Natural killer cell (primary cell): ENCODE results near the gene POLR2F. TPM values are rescaled to one million over a fixed set of nuclear protein-coding genes. Genes with fewer than 3 reads are reported as not detected.

Source experiments
- ATAC-seq, 3 donors: fragments of 150-1000 bp in 2 of 3; fragments of 200-7000 bp in 1 of 3; cut with Tn5 transposase; 1 replicate in 1 of 3; 2 replicates in 2 of 3; pipeline ENCODE4 v1.10.0; 2021; ENCODE audit warnings: mild to moderate bottlenecking in 2 of 3, moderate library complexity in 2 of 3
- DNase-seq, 2 donors: peaks; one replicate each; pipeline versions ENCODE4 v3.0.0 to v3.0.0-alpha.2; 2013 to 2021; ENCODE audit warnings: mixed read lengths in 1 of 2
- H3K27ac ChIP-seq: one replicate; pipeline ENCODE4 v1.5.1; 2013; ENCODE audit warnings: mild to moderate bottlenecking, low read length
- H3K27me3 ChIP-seq: one replicate; pipeline ENCODE4 v1.6.1; 2013; ENCODE audit warnings: low read length; ENCODE audit not compliant: control insufficient read depth, insufficient read depth
- H3K36me3 ChIP-seq: one replicate; pipeline ENCODE4 v1.6.1; 2013; ENCODE audit warnings: low read length; ENCODE audit not compliant: control insufficient read depth, insufficient read depth
- H3K4me1 ChIP-seq: one replicate; pipeline ENCODE4 v1.6.1; 2013; ENCODE audit warnings: low read length; ENCODE audit not compliant: control insufficient read depth, insufficient read depth
- H3K4me3 ChIP-seq: one replicate; pipeline ENCODE4 v1.5.1; 2013; ENCODE audit warnings: low read length
- H3K9me3 ChIP-seq: one replicate; pipeline ENCODE4 v1.6.1; 2013; ENCODE audit warnings: low read length; ENCODE audit not compliant: control insufficient read depth, insufficient read depth
- H3K27ac Mint-ChIP-seq, 2 donors: one replicate each; pipeline ENCODE4 v1.8.0; 2022; ENCODE audit warnings: mild to moderate bottlenecking in 2 of 2, mixed read lengths in 2 of 2, moderate library complexity in 1 of 2
- H3K27me3 Mint-ChIP-seq, 2 donors: one replicate each; pipeline ENCODE4 v1.8.0; 2022; ENCODE audit warnings: low read depth in 2 of 2, mixed read lengths in 2 of 2
- H3K36me3 Mint-ChIP-seq: one replicate; pipeline ENCODE4 v1.8.0; 2022; ENCODE audit warnings: mixed read lengths
- H3K4me1 Mint-ChIP-seq, 2 donors: one replicate each; pipeline ENCODE4 v1.8.0; 2022; ENCODE audit warnings: mixed read lengths in 2 of 2
- H3K4me3 Mint-ChIP-seq: one replicate; pipeline ENCODE4 v1.8.0; 2022; ENCODE audit warnings: mild to moderate bottlenecking, moderate library complexity, mixed read lengths
- H3K9me3 Mint-ChIP-seq, 2 donors: one replicate each; pipeline ENCODE4 v1.8.0; 2022; ENCODE audit warnings: mixed read lengths in 2 of 2
- CTCF ChIP-seq: fragments of 200-600 bp; IDR thresholded peaks from one replicate; pipeline ENCODE4 v1.8.0; 2022; ENCODE audit warnings: antibody characterized with exemption
- WGBS: methylation state at CpG from one replicate; pipeline ENCODE4 v1.1.7; 2013; ENCODE audit warnings: missing lambda C conversion rate; ENCODE audit not compliant: insufficient coverage; 5-methylcytosine and 5-hydroxymethylcytosine counted together
- intact Hi-C: fragments of 100-400 bp; cut with micrococcal nuclease; formaldehyde crosslinking; loops from one replicate; pipeline ENCODE4 v1.14.2; 2022
- total RNA-seq, 4 donors: library from RNA; stranded (reverse); fragments of 120-200 nt in 1 of 4; gene quantifications; one replicate each; pipeline versions ENCODE4 v1.2.3 to v1.2.4, GENCODE V29; 2013 to 2022

POLR2F gene
- total RNA-seq, 3 donors from 2014 or later (not counting 1 experiment from before 2014, with no cell fraction given) = 38.7 to 40.6 (median 38.8) TPM

- H3K27me3 Mint-ChIP-seq = no peaks in the 10 kb centered on the region
- no peak for TF ChIP-seq CTCF
- no peak overlapping the region for H3K27ac Mint-ChIP-seq
- intact Hi-C loops = no loop called here
- Histone ChIP-seq H3K27me3 (no peaks in the 10 kb centered on the region), H3K36me3 (peaks cover 47% of the 10 kb centered on the region), H3K4me3 (no peak overlapping the region), H3K4me1 (peaks cover 6% of the 10 kb centered on the region), H3K27ac (no peak overlapping the region), H3K9me3 (no peaks in the 10 kb centered on the region)
- ATAC-seq (no peak), DNase-seq (no peak)
- H3K9me3 Mint-ChIP-seq = no peaks in the 10 kb centered on the region
- WGBS = over 99% methylated on average over 18 of the region's 18 CpGs
- H3K4me3 Mint-ChIP-seq = no peak overlapping the region
- peaks cover 23% of the 10 kb centered on the region for H3K36me3 Mint-ChIP-seq
- peaks cover 23 to 28% of the 10 kb centered on the region in 2 donors for H3K4me1 Mint-ChIP-seq
Observed at GRCh38 chr22:37959231-37959825, 5.8 kb downstream of the POLR2F start.

GRCh38 chr22:37961062-37961461 is 7.6 kb downstream of the POLR2F start:
- Mint-ChIP-seq H3K36me3 (peaks cover 23% of the 10 kb centered on the region), H3K9me3 (no peaks in the 10 kb centered on the region), H3K4me1 (peaks cover 24 to 28% of the 10 kb centered on the region in 2 donors), H3K27me3 (no peaks in the 10 kb centered on the region), H3K4me3 (no peak overlapping the region), H3K27ac (no peak overlapping the region)
- Histone ChIP-seq H3K4me1 (peaks cover 4% of the 10 kb centered on the region), H3K9me3 (no peaks in the 10 kb centered on the region), H3K27ac (no peak overlapping the region), H3K36me3 (peaks cover 49% of the 10 kb centered on the region), H3K4me3 (no peak overlapping the region), H3K27me3 (no peaks in the 10 kb centered on the region)
- intact Hi-C loops = no loop called here
- no peak for ATAC-seq
- no peak for TF ChIP-seq CTCF
- no peak for DNase-seq
- WGBS = 100% methylated on average over 3 of the region's 4 CpGs

DNA sequence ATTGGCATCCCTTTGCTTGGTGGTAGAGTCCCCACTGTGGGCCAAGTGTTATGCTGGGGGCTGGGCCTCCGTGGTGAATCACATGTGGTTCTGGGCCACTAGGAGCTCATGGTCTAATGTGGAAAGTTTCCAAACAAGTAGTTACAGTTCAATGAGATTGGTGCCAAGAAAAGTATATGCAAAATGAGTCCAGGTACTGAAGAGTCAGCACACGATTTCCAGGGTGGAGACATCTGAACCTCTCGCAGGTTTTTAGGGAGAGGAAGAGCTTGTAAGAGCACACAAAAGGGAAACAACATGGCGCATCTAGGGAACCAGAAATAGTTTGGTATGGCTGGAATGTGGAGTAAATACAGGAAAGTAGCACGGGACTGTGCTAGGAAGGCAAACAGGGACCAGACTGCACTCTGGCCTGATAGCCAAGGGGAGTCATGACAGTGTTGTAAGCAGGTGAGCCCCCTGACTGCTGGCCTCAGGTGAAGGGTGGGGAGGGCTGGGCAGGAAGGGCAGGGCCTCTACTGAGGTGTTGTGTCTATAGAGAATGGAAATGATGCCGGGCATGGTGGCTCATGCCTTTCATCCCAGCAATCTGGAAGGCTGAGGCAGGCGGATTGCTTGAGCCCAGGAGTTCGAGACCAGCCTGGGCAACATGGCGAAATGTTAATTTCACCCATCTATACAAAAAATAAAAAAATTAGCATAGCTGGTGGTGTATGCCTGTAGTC is 12.6 kb downstream of the POLR2F start:
- WGBS = 89% methylated on average over 9 of the region's 9 CpGs
- Mint-ChIP-seq H3K27me3 (no peaks in the 10 kb centered on the region), H3K36me3 (peaks cover 6% of the 10 kb centered on the region), H3K4me1 (peaks cover 16 to 23% of the 10 kb centered on the region in 2 donors), H3K27ac (no peak overlapping the region), H3K4me3 (no peak overlapping the region), H3K9me3 (no peaks in the 10 kb centered on the region)
- DNase-seq = no peak
- TF ChIP-seq CTCF = no peak
- no peak for ATAC-seq
- H3K4me3 ChIP-seq = no peak overlapping the region
- H3K27ac ChIP-seq = no peak overlapping the region
- H3K4me1 ChIP-seq = peaks cover 4% of the 10 kb centered on the region
- intact Hi-C loops = loop anchor here (1.0 kb wide), 1 partner anchor 148 kb away; no protein-coding TSS in a partner anchor
- H3K36me3 ChIP-seq = peaks cover 48% of the 10 kb centered on the region
- no peaks in the 10 kb centered on the region for H3K9me3 ChIP-seq
- H3K27me3 ChIP-seq = no peaks in the 10 kb centered on the region
